H1 (cell line): ENCODE results near the gene LDHAL6A. TPM values are rescaled to one million over a fixed set of nuclear protein-coding genes. Genes with fewer than 3 reads are reported as not detected.

ENCODE experiments used
- CTCF ChIA-PET: fragments of 300-600 bp; sonication (Branson Sonifier 250); formaldehyde crosslinking; loops from one replicate; lab custom pipeline; 2021; ENCODE audit not compliant: partially characterized antibody; lab: Charles Lee
- POLR2A ChIA-PET: fragments of 300-600 bp; sonication (Branson Sonifier 250); formaldehyde crosslinking; loops from one replicate; lab custom pipeline; 2021; ENCODE audit warnings: inconsistent platforms; ENCODE audit not compliant: partially characterized antibody; lab: Charles Lee
- DNase-seq, 2 experiments: peaks; one replicate each; pipeline versions ENCODE4 v3.0.0 to v3.0.0-alpha.2; 2010 to 2022; ENCODE audit warnings: low spot score in 2 of 2, low read depth in 1 of 2, mixed read lengths in 1 of 2
- FAIRE-seq: peaks from 2 replicates; lab custom pipeline; 2011; peaks lifted over from hg19 to GRCh38; lab: Jason Lieb, UNC
- H2AFZ ChIP-seq: 2 replicates; pipeline ENCODE4 v1.8.1; 2012; ENCODE audit warnings: low read length, inconsistent platforms
- H2AK5ac ChIP-seq: 2 replicates; pipeline ENCODE4 v1.6.1; 2013; ENCODE audit warnings: low read depth, low read length
- H2BK120ac ChIP-seq: replicated peaks from 2 replicates; pipeline ENCODE3; 2013; ENCODE audit warnings: low read depth, low read length, inconsistent platforms
- H2BK12ac ChIP-seq: 2 replicates; pipeline ENCODE4 v1.6.1; 2013; ENCODE audit warnings: low read depth, low read length
- H2BK15ac ChIP-seq: 2 replicates; pipeline ENCODE4 v1.6.1; 2013; ENCODE audit warnings: low read length
- H2BK20ac ChIP-seq: 2 replicates; pipeline ENCODE4 v1.6.1; 2013; ENCODE audit warnings: low read length
- H2BK5ac ChIP-seq: 2 replicates; pipeline ENCODE4 v1.6.1; 2013; ENCODE audit warnings: low read depth, low read length
- H3K14ac ChIP-seq: 2 replicates; pipeline ENCODE4 v1.6.1; 2013; ENCODE audit warnings: inconsistent platforms; ENCODE audit not compliant: insufficient read length
- H3K18ac ChIP-seq: 2 replicates; pipeline ENCODE4 v1.6.1; 2013; ENCODE audit warnings: low read length; ENCODE audit errors: extremely low read depth
- H3K23ac ChIP-seq: 2 replicates; pipeline ENCODE4 v1.6.1; 2013; ENCODE audit warnings: inconsistent platforms; ENCODE audit not compliant: insufficient read length
- H3K23me2 ChIP-seq: 2 replicates; pipeline ENCODE4 v1.6.1; 2013; ENCODE audit warnings: low read depth, low read length
- H3K27ac ChIP-seq: 2 replicates; pipeline ENCODE4 v1.6.1; 2011; ENCODE audit warnings: low read depth, low read length, inconsistent platforms
- H3K27me3 ChIP-seq, 4 experiments: replicated peaks in 1 of 4; 1 replicate in 1 of 4; 2 replicates in 3 of 4; pipeline versions ENCODE4 v1.6.1 to v1.8.1; 2011 to 2013; ENCODE audit warnings: low read length in 3 of 4, mild to moderate bottlenecking in 3 of 4, inconsistent platforms in 2 of 4, mixed read lengths in 2 of 4, moderate library complexity in 1 of 4; ENCODE audit not compliant: control insufficient read depth in 3 of 4, insufficient read depth in 3 of 4; ENCODE audit errors: extremely low read depth in 1 of 4
- H3K36me3 ChIP-seq, 4 experiments: 2 replicates each; pipeline versions ENCODE4 v1.6.1 to v1.8.1; 2011 to 2013; ENCODE audit warnings: mild to moderate bottlenecking in 4 of 4, low read length in 3 of 4, moderate library complexity in 2 of 4, control low read depth in 1 of 4, inconsistent platforms in 1 of 4; ENCODE audit not compliant: insufficient read depth in 4 of 4, control insufficient read depth in 2 of 4
- H3K4ac ChIP-seq: replicated peaks from 2 replicates; pipeline ENCODE3; 2013; ENCODE audit warnings: low read length, low read depth, mixed read lengths, inconsistent platforms; ENCODE audit not compliant: insufficient read length
- H3K4me1 ChIP-seq, 4 experiments: replicated peaks in 1 of 4; 1 replicate in 1 of 4; 2 replicates in 3 of 4; pipeline versions ENCODE4 v1.6.1 to v1.8.1; 2011 to 2013; ENCODE audit warnings: low read length in 3 of 4, inconsistent platforms in 2 of 4, mixed read lengths in 1 of 4; ENCODE audit not compliant: insufficient read depth in 4 of 4, control insufficient read depth in 3 of 4
- H3K4me2 ChIP-seq, 2 experiments: 2 replicates each; pipeline versions ENCODE4 v1.6.1 to v1.8.1; 2011 to 2013; ENCODE audit warnings: low read depth in 2 of 2, low read length in 2 of 2, control low read depth in 1 of 2, inconsistent platforms in 1 of 2, mild to moderate bottlenecking in 1 of 2; ENCODE audit not compliant: insufficient read depth in 1 of 2
- H3K4me3 ChIP-seq, 4 experiments: fragments of 200-600, 300-600 bp in 1 of 4; sonication (generic), shearing (Covaris generic), sonication (Bioruptor Twin) in 1 of 4; 2 replicates each; pipeline versions ENCODE4 v1.5.1 to v1.8.1; 2011 to 2016; ENCODE audit warnings: low read length in 4 of 4, low read depth in 3 of 4, control low read depth in 2 of 4, inconsistent platforms in 2 of 4, mild to moderate bottlenecking in 2 of 4, mixed read lengths in 1 of 4, moderate library complexity in 1 of 4; ENCODE audit not compliant: insufficient read depth in 2 of 4; ENCODE audit errors: extremely low read depth in 1 of 4
- H3K56ac ChIP-seq: replicated peaks from 2 replicates; pipeline ENCODE3; 2013; ENCODE audit warnings: low read depth, mild to moderate bottlenecking, mixed read lengths, low read length, inconsistent platforms; ENCODE audit not compliant: insufficient read length
- H3K79me1 ChIP-seq: 2 replicates; pipeline ENCODE4 v1.6.1; 2013; ENCODE audit warnings: low read depth, low read length, control low read depth
- H3K79me2 ChIP-seq, 2 experiments: 2 replicates each; pipeline versions ENCODE4 v1.6.1 to v1.8.1; 2012 to 2013; ENCODE audit warnings: low read length in 2 of 2, mild to moderate bottlenecking in 2 of 2, inconsistent platforms in 1 of 2; ENCODE audit not compliant: insufficient read depth in 2 of 2, control insufficient read depth in 1 of 2
- H3K9ac ChIP-seq, 4 experiments: replicated peaks in 1 of 4; 1 replicate in 1 of 4; 2 replicates in 3 of 4; pipeline versions ENCODE4 v1.6.1 to v1.8.1; 2011 to 2013; ENCODE audit warnings: low read depth in 3 of 4, low read length in 3 of 4, control low read depth in 2 of 4, mild to moderate bottlenecking in 2 of 4, moderate library complexity in 2 of 4, inconsistent platforms in 1 of 4; ENCODE audit errors: extremely low read depth in 1 of 4
- H3K9me3 ChIP-seq, 2 experiments: 2 replicates each; pipeline versions ENCODE4 v1.6.1 to v1.8.1; 2012 to 2013; ENCODE audit warnings: mild to moderate bottlenecking in 2 of 2, moderate library complexity in 2 of 2, control low read depth in 1 of 2, inconsistent platforms in 1 of 2, low read depth in 1 of 2, low read length in 1 of 2, mixed read lengths in 1 of 2; ENCODE audit not compliant: insufficient read depth in 2 of 2
- H4K20me1 ChIP-seq, 2 experiments: replicated peaks in 1 of 2; 2 replicates each; pipeline versions ENCODE3 to v1.8.1; 2011 to 2013; ENCODE audit warnings: inconsistent platforms in 2 of 2, low read length in 2 of 2, mild to moderate bottlenecking in 1 of 2; ENCODE audit not compliant: insufficient read depth in 2 of 2, control insufficient read depth in 1 of 2
- H4K5ac ChIP-seq: 2 replicates; pipeline ENCODE4 v1.6.1; 2013; ENCODE audit warnings: low read length, low read depth, mixed read lengths, inconsistent platforms; ENCODE audit not compliant: insufficient read length
- H4K8ac ChIP-seq: 2 replicates; pipeline ENCODE4 v1.8.0; 2013; ENCODE audit warnings: mild to moderate bottlenecking, moderate library complexity, low read length, inconsistent platforms; ENCODE audit not compliant: insufficient read depth; ENCODE audit errors: extremely low read depth
- H4K91ac ChIP-seq: replicated peaks from 2 replicates; pipeline ENCODE3; 2013; ENCODE audit warnings: low read length, mixed read lengths, inconsistent platforms; ENCODE audit not compliant: insufficient read length
- CHD1 ChIP-seq: IDR thresholded peaks from 2 replicates; pipeline ENCODE4 v1.6.1; 2012; ENCODE audit warnings: low read depth, low read length, improper control_type of control experiment
- KDM5A ChIP-seq: fragments of 200-600 bp; IDR thresholded peaks from 2 replicates; pipeline ENCODE4 v1.7.1; 2012; ENCODE audit warnings: mild to moderate bottlenecking, low read length, inconsistent platforms, mixed read lengths
- NRF1 ChIP-seq: IDR thresholded peaks from 2 replicates; pipeline ENCODE4 v1.6.1; 2011; ENCODE audit warnings: mild to moderate bottlenecking, low read depth, low read length, improper control_type of control experiment
- RFX5 ChIP-seq: IDR thresholded peaks from 2 replicates; pipeline ENCODE4 v1.6.1; 2011; ENCODE audit warnings: low read depth, low read length, improper control_type of control experiment, borderline replicate concordance
- WGBS, 2 experiments: shearing (Covaris generic) in 1 of 2; methylation state at CpG; one replicate each; pipeline versions ENCODE4 v1.1.6 to v1.1.7; 2013 to 2015; ENCODE audit warnings: low lambda C conversion rate in 2 of 2, mixed read lengths in 2 of 2, inconsistent platforms in 1 of 2, low coverage in 1 of 2, missing lambda C conversion rate in 1 of 2; ENCODE audit not compliant: insufficient replicate concordance in 2 of 2, insufficient coverage in 1 of 2, insufficient read length in 1 of 2; ENCODE audit errors: extremely low coverage in 1 of 2, missing lambda C conversion rate in 1 of 2; 5-methylcytosine and 5-hydroxymethylcytosine counted together
- polyA plus RNA-seq, 7 experiments: library from polyadenylated mRNA; depleted of rRNA in 3 of 7; stranded (reverse) in 5 of 7; unstranded in 2 of 7; fragments of >200 nt in 5 of 7; fragments of 200-250 nt in 2 of 7; gene quantifications; 1 replicate in 5 of 7; 2 replicates in 1 of 7; 4 replicates in 1 of 7; pipeline versions ENCODE4 v1.2.1 to v1.2.3, GENCODE V29; 2011 to 2013; ENCODE audit warnings: missing spikeins in 2 of 7, mixed read lengths in 2 of 7
- total RNA-seq: library from RNA; stranded (reverse); fragmentation: NEBNext Ultra II Directional; extraction: Animal tissue kit (Norgen Biotek cat#: 25700); gene quantifications from 2 replicates; pipeline ENCODE4 v1.2.1, GENCODE V29; 2021

LDHAL6A gene
- total and polyA plus RNA-seq, 2 of the 8 experiments (the other 6 are each of a cell fraction or from before 2014, with no cell fraction given): not detected

DNA sequence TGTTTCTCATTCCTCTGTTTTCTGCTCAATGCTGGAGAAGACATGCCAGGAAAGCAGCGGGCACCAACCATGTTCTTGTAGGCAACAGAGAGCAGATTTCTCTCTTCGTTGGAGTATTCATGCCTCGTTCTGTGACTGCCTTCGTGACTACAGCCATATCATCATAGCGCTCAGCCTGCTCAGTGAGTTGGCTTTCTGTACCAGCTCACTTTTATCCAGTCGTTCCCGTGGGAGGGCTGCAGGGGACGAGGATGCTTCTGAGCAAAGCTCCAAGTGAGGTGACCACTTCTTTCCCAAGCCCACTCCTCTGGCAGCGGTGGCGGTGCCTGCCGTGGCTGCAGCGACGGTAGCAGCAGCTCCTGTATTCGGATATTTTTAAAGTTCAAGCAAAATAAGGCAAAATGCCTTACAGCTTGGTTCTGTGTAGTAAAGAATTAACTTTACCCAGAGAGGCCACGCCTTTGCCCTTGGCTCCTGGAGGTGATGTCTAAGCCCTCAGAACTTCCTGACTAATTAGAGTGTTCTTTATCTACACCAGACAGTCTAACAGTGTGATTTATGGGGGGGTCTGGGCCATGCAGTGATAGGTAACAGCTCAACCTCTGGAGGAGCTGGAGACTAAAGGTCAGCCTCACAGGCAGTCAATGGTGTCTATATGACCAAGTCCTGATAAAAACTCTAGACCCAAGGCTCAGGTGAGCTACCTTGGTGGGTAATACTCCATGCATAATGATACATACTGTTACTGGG lies 35.3 kb downstream of the LDHAL6A start:
- no peaks in the 10 kb centered on the region for H3K27me3 ChIP-seq
- DNase-seq (no peak), FAIRE-seq (no peak)
- 94% methylated on average over 15 of the region's 15 CpGs; no CpG with 5 or more reads in 1 of the 2 experiments for whole genome bisulfite sequencing, 2 experiments
- H3K9me3 ChIP-seq: no peaks in the 10 kb centered on the region
- H2BK5ac ChIP-seq: no peak overlapping the region
- no peak overlapping the region for H2BK15ac ChIP-seq
- H3K23ac ChIP-seq: no peak overlapping the region
- no peaks in the 10 kb centered on the region for H4K20me1 ChIP-seq
- no peak overlapping the region for H3K14ac ChIP-seq
- no peak overlapping the region for H2BK20ac ChIP-seq
- no peak overlapping the region for H3K56ac ChIP-seq
- ChIA-PET POLR2A (interaction anchor here (1.1 to 1.5 kb wide), 2 partner anchors 96 to 143 kb away, joined by 3 to 4 read pairs; partner anchors contain the start of genes LDHA and SPTY2D1), CTCF (interaction anchor here (1.0 kb wide), 1 partner anchor 8 kb away, joined by 3 read pairs; no protein-coding TSS in a partner anchor)
- no peak overlapping the region for H2BK12ac ChIP-seq
- H3K4me2 ChIP-seq: no peak overlapping the region
- H3K79me1 ChIP-seq: no peaks in the 10 kb centered on the region; the same call in 1 of the 2 replicates
- H3K23me2 ChIP-seq: no peaks in the 10 kb centered on the region
- no peak overlapping the region for H3K4ac ChIP-seq
- H3K79me2 ChIP-seq: no peaks in the 10 kb centered on the region
- no peak overlapping the region for H2AFZ ChIP-seq
- no peak overlapping the region for H3K4me3 ChIP-seq
- no peak overlapping the region for H2AK5ac ChIP-seq
- H4K91ac ChIP-seq: no peak overlapping the region
- no peak overlapping the region for H3K27ac ChIP-seq
- no peak overlapping the region for H4K8ac ChIP-seq
- peaks cover 0 to 27% (median 7%) of the 10 kb centered on the region in 4 experiments; a peak in 4 of 8 replicates for H3K36me3 ChIP-seq
- no peaks in the 10 kb centered on the region for H3K4me1 ChIP-seq
- H4K5ac ChIP-seq: no peak overlapping the region
- H3K9ac ChIP-seq: no peak overlapping the region
- TF ChIP-seq KDM5A (no peak), RFX5 (no peak), NRF1 (no peak), CHD1 (no peak)
- H2BK120ac ChIP-seq: no peak overlapping the region
- H3K18ac ChIP-seq: no peak overlapping the region
